Measurements from ENCODE around the gene NDUFA6. TPM values are rescaled to one million over a fixed set of nuclear protein-coding genes. Genes with fewer than 3 reads are reported as not detected.
"Not testable (repeated sequence)": the region's sequence is repeated elsewhere in the genome, so short reads cannot be mapped to it uniquely, and the experiment has no call there.

NDUFA6 gene
- total RNA-seq, 6 experiments from 2014 or later: 69.6 to 90.2 (median 81.9) TPM

DNA sequence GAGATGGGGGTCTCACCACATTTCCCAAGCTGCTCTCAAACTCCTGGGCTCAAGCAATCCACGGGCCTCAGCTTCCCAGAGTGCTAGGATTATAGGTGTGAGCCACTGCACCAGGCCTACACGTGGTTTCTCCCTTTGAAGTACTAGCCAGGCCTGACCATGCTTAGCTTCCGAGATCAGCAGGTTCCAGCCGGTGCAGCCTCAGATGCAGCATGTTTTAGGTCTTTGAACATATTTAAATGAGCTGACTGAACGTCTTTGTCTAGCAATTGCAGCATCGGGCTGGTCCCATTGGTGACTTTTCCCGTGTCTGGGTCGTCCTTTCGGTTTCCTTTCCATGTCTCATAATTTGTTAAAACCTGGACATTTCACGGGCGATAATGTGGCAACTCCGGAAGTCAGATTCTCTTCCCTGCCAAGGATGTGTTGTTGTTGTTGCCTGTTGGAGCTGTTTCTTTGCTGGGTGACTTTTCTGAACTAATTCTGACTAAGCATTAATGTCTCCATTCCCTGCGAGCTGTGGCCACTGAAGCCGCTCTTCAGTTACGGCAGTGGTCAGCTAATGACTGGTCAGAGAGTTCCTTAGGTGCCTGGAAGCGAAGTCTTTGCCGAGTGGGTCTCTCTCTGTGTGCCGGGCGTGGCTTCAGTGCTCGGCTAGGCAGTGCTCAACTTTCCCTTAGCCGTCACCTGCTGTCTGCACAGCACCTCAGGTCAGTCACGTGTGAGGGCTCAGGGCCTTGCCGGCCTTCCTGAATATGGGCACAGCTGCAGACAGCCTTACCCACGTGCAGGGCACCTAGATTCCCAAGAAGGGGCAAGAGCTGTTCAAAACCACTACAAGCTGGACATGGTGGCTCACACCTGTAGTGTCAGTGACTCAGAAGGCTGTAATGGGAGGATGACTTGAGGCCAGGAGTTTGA lies 43.8 kb upstream of the NDUFA6 start:
- Mint-ChIP-seq H3K4me1 (ENCODE audit: low read depth) (no peaks in the 10 kb centered on the region), H3K27me3 (ENCODE audit: insufficient read depth) (peaks cover 2% of the 10 kb centered on the region), H3K9me3 (peaks cover 4% of the 10 kb centered on the region; the same call in 1 of the 2 replicates), H3K27ac (no peak overlapping the region), H3K4me3 (no peak overlapping the region), H3K36me3 (ENCODE audit: low read depth) (no peaks in the 10 kb centered on the region; the same call in 1 of the 2 replicates)
- no peak for DNase-seq
- TF ChIP-seq CTCF (IDR thresholded peaks at IDR 0.05): no peak

DNA sequence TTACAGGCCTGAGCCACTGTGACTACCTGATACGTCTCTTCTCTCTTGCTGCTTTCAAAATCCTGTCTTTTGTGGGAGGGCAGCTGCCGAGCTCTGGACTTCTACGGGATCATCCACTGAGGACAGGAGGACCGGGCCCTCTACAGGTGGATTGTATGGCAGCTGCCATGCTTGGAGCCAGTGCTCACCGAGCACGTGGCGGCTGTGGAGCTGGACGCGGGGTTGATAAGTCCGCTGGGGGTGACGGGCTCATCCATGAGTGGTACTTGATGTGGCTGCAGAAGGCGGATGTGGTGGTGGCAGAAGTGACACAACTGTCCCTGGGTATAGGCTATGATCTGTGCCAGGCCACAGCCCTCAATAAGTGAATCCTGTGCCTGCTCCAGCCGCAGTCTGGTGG lies 41.9 kb upstream of the NDUFA6 start:
- Mint-ChIP-seq H3K27ac (no peak overlapping the region), H3K27me3 (ENCODE audit: insufficient read depth) (peaks cover 2% of the 10 kb centered on the region), H3K4me1 (ENCODE audit: low read depth) (no peaks in the 10 kb centered on the region), H3K4me3 (no peak overlapping the region), H3K36me3 (ENCODE audit: low read depth) (no peaks in the 10 kb centered on the region), H3K9me3 (peaks cover 4% of the 10 kb centered on the region; the same call in 1 of the 2 replicates)
- no peak for DNase-seq
- no peak for TF ChIP-seq CTCF (IDR thresholded peaks at IDR 0.05)

DNA sequence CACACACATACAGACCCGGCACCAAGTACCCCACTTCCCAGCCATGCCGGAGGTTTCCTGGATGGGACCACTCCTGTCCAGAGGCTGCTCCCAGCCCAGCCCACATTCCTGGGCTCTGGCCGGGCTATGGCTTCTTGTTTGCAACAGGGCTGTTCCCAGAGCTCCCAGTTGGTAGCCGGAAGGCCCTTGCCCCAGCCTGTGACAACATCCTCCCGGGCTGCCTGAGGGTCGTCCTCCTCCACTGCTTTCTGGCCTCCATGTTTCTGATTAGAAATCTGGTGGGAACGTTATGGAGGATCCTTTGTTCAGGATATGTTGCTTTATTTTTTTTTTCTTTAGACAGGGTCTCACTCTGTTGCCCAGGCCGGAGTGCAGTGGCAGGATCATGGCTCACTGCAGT lies 41.0 kb upstream of the NDUFA6 start:
- H3K36me3 Mint-ChIP-seq (ENCODE audit: low read depth): no peaks in the 10 kb centered on the region
- peaks cover 4% of the 10 kb centered on the region; the same call in 1 of the 2 replicates for H3K9me3 Mint-ChIP-seq
- no peak for TF ChIP-seq CTCF (IDR thresholded peaks at IDR 0.05)
- peaks cover 2% of the 10 kb centered on the region for H3K27me3 Mint-ChIP-seq (ENCODE audit: insufficient read depth)
- no peaks in the 10 kb centered on the region for H3K4me1 Mint-ChIP-seq (ENCODE audit: low read depth)
- DNase-seq: no peak
- no peak overlapping the region for H3K4me3 Mint-ChIP-seq
- no peak overlapping the region for H3K27ac Mint-ChIP-seq

- not testable (repeated sequence) for H3K4me1 Mint-ChIP-seq (ENCODE audit: low read depth); DNase-seq; H3K4me3 Mint-ChIP-seq; H3K27me3 Mint-ChIP-seq (ENCODE audit: insufficient read depth); H3K27ac Mint-ChIP-seq; H3K9me3 Mint-ChIP-seq; H3K36me3 Mint-ChIP-seq (ENCODE audit: low read depth)
These were observed 40.3 kb upstream of the NDUFA6 start, which contains the start of gene CYP2D6 for GRCh38 chr22:42130639-42131431. CYP2D6 (minus strand) TSS chr22:42130810; CDS start chr22:42130791, 19 bp downstream.

- not testable (repeated sequence) for H3K4me3 Mint-ChIP-seq; H3K27ac Mint-ChIP-seq; H3K36me3 Mint-ChIP-seq (ENCODE audit: low read depth); H3K27me3 Mint-ChIP-seq (ENCODE audit: insufficient read depth); DNase-seq; H3K9me3 Mint-ChIP-seq; H3K4me1 Mint-ChIP-seq (ENCODE audit: low read depth)
These were observed 39.6 kb upstream of the NDUFA6 start for GRCh38 chr22:42130182-42130581.

DNA sequence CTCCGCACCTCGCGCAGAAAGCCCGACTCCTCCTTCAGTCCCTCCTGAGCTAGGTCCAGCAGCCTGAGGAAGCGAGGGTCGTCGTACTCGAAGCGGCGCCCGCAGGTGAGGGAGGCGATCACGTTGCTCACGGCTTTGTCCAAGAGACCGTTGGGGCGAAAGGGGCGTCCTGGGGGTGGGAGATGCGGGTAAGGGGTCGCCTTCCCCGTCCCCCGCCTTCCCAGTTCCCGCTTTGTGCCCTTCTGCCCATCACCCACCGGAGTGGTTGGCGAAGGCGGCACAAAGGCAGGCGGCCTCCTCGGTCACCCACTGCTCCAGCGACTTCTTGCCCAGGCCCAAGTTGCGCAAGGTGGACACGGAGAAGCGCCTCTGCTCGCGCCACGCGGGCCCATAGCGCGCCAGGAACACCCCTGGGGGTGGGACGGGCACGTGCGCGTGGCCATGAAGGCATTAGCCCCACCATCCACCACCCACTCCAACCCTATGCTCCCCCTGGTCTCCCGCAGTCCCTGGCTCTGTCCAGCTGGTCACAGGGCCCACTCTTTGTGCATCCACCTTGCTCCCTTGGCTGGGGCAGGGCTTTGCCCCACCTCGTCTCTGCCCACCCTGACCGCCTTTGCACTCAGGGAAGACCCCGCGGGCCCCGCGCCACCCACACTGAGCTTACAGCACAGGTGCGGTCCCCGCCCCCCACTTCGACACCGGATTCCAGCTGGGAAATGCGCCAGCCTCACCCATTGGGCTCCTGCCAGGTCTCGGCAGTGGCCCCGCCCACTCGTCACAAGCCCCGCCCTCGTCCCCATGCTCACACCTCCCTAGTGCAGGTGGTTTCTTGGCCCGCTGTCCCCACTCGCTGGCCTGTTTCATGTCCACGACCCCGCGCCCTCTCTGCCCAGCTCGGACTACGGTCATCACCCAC lies 38.5 kb upstream of the NDUFA6 start:
- H3K4me3 Mint-ChIP-seq; H3K36me3 Mint-ChIP-seq (ENCODE audit: low read depth); H3K27ac Mint-ChIP-seq; H3K4me1 Mint-ChIP-seq (ENCODE audit: low read depth); H3K9me3 Mint-ChIP-seq; H3K27me3 Mint-ChIP-seq (ENCODE audit: insufficient read depth); DNase-seq: not testable (repeated sequence)

DNA sequence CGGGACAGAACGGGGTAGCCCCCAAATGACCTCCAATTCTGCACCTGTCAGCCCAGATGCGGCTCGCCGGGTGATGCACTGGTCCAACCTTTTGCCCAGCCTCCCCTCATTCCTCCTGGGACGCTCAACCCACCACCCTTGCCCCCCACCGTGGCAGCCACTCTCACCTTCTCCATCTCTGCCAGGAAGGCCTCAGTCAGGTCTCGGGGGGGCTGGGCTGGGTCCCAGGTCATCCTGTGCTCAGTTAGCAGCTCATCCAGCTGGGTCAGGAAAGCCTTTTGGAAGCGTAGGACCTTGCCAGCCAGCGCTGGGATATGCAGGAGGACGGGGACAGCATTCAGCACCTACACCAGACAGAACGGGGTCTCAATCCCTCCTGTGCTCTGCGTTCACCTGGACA lies 37.4 kb upstream of the NDUFA6 start:
- not testable (repeated sequence) for H3K4me1 Mint-ChIP-seq (ENCODE audit: low read depth); H3K9me3 Mint-ChIP-seq; H3K27ac Mint-ChIP-seq; H3K27me3 Mint-ChIP-seq (ENCODE audit: insufficient read depth); DNase-seq; H3K36me3 Mint-ChIP-seq (ENCODE audit: low read depth); H3K4me3 Mint-ChIP-seq
